SU-DHL-6 (cell line): Measurements from ENCODE around the gene KIFC3.
"Not testable (repeated sequence)": the region's sequence is repeated elsewhere in the genome, so short reads cannot be mapped to it uniquely, and the experiment has no call there.

Experiments
- H2AFZ ChIP-seq: fragments of 200-600 bp; sonication (generic); 2 replicates; pipeline ENCODE4 v1.6.1; 2014; ENCODE audit warnings: low read depth, mild to moderate bottlenecking, moderate library complexity, mixed read lengths, antibody characterized with exemption, low read length; ENCODE audit not compliant: severe bottlenecking
- H3F3A ChIP-seq: fragments of 200-600 bp; shearing (Covaris generic); 2 replicates; pipeline ENCODE4 v1.6.0; 2016; ENCODE audit warnings: antibody characterized with exemption, mild to moderate bottlenecking; ENCODE audit not compliant: insufficient read depth
- H3K27ac ChIP-seq: fragments of 200-600 bp; sonication (generic); 2 replicates; pipeline ENCODE4 v1.5.1; 2016; ENCODE audit warnings: low read depth, mild to moderate bottlenecking, low read length, moderate library complexity, mixed read lengths
- H3K27me3 ChIP-seq: fragments of 200-600 bp; sonication (generic), shearing (Covaris generic); 2 replicates; pipeline ENCODE4 v1.6.0; 2014; ENCODE audit warnings: mild to moderate bottlenecking, low read length
- H3K36me3 ChIP-seq: fragments of 200-600 bp; sonication (generic); 2 replicates; pipeline ENCODE4 v1.6.1; 2014; ENCODE audit warnings: mild to moderate bottlenecking, low read length, mixed read lengths
- H3K4me2 ChIP-seq: fragments of 300-600, 200-600 bp; shearing (Covaris generic), sonication (generic); 2 replicates; pipeline ENCODE4 v1.6.0; 2014; ENCODE audit warnings: low read length, low read depth, mild to moderate bottlenecking; ENCODE audit not compliant: poor library complexity, severe bottlenecking
- H3K4me3 ChIP-seq: fragments of 200-600 bp; sonication (generic); 2 replicates; pipeline ENCODE4 v1.5.1; 2014; ENCODE audit warnings: antibody characterized with exemption, low read length, mild to moderate bottlenecking, mixed read lengths; ENCODE audit not compliant: insufficient read depth, poor library complexity, severe bottlenecking
- H3K79me2 ChIP-seq: fragments of 200-600 bp; sonication (generic); 2 replicates; pipeline ENCODE4 v1.6.1; 2014; ENCODE audit warnings: mild to moderate bottlenecking, low read length, moderate library complexity; ENCODE audit not compliant: insufficient read depth
- H3K9ac ChIP-seq: fragments of 200-600 bp; sonication (generic); 2 replicates; pipeline ENCODE4 v1.7.0; 2014; ENCODE audit warnings: mild to moderate bottlenecking, low read length
- H3K9me2 ChIP-seq: fragments of 200-600 bp; sonication (generic); replicated peaks from 2 replicates; pipeline ENCODE4 v1.6.1; 2014; ENCODE audit warnings: low read length; ENCODE audit not compliant: insufficient read depth
- H3K9me3 ChIP-seq: fragments of 200-600 bp; sonication (generic); 2 replicates; pipeline ENCODE4 v1.6.1; 2014; ENCODE audit warnings: low read length, mixed read lengths; ENCODE audit not compliant: insufficient read depth
- H4K20me1 ChIP-seq: fragments of 200-600 bp; sonication (generic); 2 replicates; pipeline ENCODE4 v1.6.1; 2014; ENCODE audit warnings: low read depth, mild to moderate bottlenecking, antibody characterized with exemption, low read length, moderate library complexity, mixed read lengths
- CTCF ChIP-seq: fragments of 200-600 bp; sonication (generic); IDR thresholded peaks from one replicate; pipeline ENCODE4 v1.5.1; 2017; ENCODE audit warnings: antibody characterized with exemption, mild to moderate bottlenecking, low read length, moderate library complexity; ENCODE audit not compliant: insufficient read depth, poor library complexity, severe bottlenecking
- EZH2phosphoT487 ChIP-seq: fragments of 200-600 bp; sonication (generic), shearing (Covaris generic); conservative IDR thresholded peaks from 2 replicates; pipeline ENCODE4 v1.6.1; 2018; ENCODE audit warnings: mild to moderate bottlenecking, antibody characterized with exemption, low read length, moderate library complexity, mixed read lengths

Gene KIFC3

GRCh38 chr16:57798267-57798810 lies 4.0 kb downstream of the KIFC3 start:
- H3K79me2 ChIP-seq, result no peaks in the 10 kb centered on the region
- TF ChIP-seq CTCF, result no peak
- TF ChIP-seq EZH2phosphoT487, result no peak
- H3F3A ChIP-seq, result no peaks in the 10 kb centered on the region
- H2AFZ ChIP-seq, result no peak overlapping the region
- no peaks in the 10 kb centered on the region for H3K9me2 ChIP-seq
- H3K27ac ChIP-seq, result no peak overlapping the region
- no peak overlapping the region for H3K4me3 ChIP-seq
- H4K20me1 ChIP-seq, result no peaks in the 10 kb centered on the region
- H3K9ac ChIP-seq, result no peak overlapping the region
- no peaks in the 10 kb centered on the region for H3K36me3 ChIP-seq
- H3K9me3 ChIP-seq, result no peaks in the 10 kb centered on the region
- H3K4me2 ChIP-seq, result no peak overlapping the region
- no peaks in the 10 kb centered on the region for H3K27me3 ChIP-seq

GRCh38 chr16:57797526-57798266 lies 4.6 kb downstream of the KIFC3 start:
- H3K9me3 ChIP-seq, result no peaks in the 10 kb centered on the region
- H3K9me2 ChIP-seq, result no peaks in the 10 kb centered on the region
- H3K79me2 ChIP-seq, result no peaks in the 10 kb centered on the region
- no peaks in the 10 kb centered on the region for H3F3A ChIP-seq
- no peaks in the 10 kb centered on the region for H3K27me3 ChIP-seq
- no peak overlapping the region for H3K4me3 ChIP-seq
- TF ChIP-seq CTCF, result no peak
- no peak for TF ChIP-seq EZH2phosphoT487
- H3K36me3 ChIP-seq, result no peaks in the 10 kb centered on the region
- H3K4me2 ChIP-seq, result no peak overlapping the region
- H3K27ac ChIP-seq, result no peak overlapping the region
- H4K20me1 ChIP-seq, result no peaks in the 10 kb centered on the region
- no peak overlapping the region for H3K9ac ChIP-seq
- H2AFZ ChIP-seq, result no peak overlapping the region

- Histone ChIP-seq H3K4me2 (no peak overlapping the region), H3K9ac (no peak overlapping the region), H3K9me2 (no peaks in the 10 kb centered on the region), H3F3A (no peaks in the 10 kb centered on the region), H3K79me2 (no peaks in the 10 kb centered on the region), H3K27me3 (no peaks in the 10 kb centered on the region), H3K36me3 (no peaks in the 10 kb centered on the region), H3K9me3 (no peaks in the 10 kb centered on the region), H3K4me3 (no peak overlapping the region), H3K27ac (no peak overlapping the region), H2AFZ (no peak overlapping the region), H4K20me1 (no peaks in the 10 kb centered on the region)
- TF ChIP-seq EZH2phosphoT487 (no peak), CTCF (no peak)
Observed at GRCh38 chr16:57797216-57797525, 5.1 kb downstream of the KIFC3 start.

DNA sequence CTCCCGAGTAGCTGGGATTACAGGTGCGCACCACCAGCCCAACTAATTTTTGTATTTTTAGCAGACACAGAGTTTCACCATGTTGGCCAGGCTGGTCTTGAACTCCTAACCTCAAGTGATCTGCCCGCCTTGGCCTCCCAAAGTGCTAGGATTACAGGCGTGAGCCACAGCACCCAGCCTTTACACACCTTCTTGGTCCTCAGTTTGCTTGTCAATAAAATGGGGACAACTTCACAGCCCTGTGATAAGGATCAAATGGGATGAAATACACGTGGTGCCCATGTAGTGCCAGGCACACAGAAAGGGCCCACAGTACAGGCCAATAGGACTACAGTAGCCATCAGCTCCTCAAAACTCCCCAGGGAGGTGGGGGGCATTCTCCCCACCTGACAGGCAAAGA lies 6.3 kb downstream of the KIFC3 start:
- H3K9me3 ChIP-seq, H3K27ac ChIP-seq, H3K9ac ChIP-seq, H3K36me3 ChIP-seq, H3F3A ChIP-seq, H2AFZ ChIP-seq, H4K20me1 ChIP-seq, H3K4me3 ChIP-seq, H3K9me2 ChIP-seq, H3K79me2 ChIP-seq, H3K27me3 ChIP-seq, H3K4me2 ChIP-seq: not testable (repeated sequence)
